NCI-H2227 (cell line): ENCODE measurements around the gene UBE2G1.
"Not testable (repeated sequence)": the region's sequence is repeated elsewhere in the genome, so short reads cannot be mapped to it uniquely, and the experiment has no call there.

ENCODE experiments used
- DNase-seq: peaks from one replicate; lab custom pipeline; 2025; ENCODE audit not compliant: unreplicated experiment; lab: John Stamatoyannopoulos, UW

The UBE2G1 gene

GRCh38 chr17:4366327-4367063 lies at the start of gene UBE2G1:
Gene UBE2G1, minus strand, starts transcription at chr17:4366675. Its CDS starts 359 bp downstream, at chr17:4366316.
- peak; percentile 97 for DNase-seq

- DNase-seq = peak; percentile 91
These were observed 46.7 kb upstream of the UBE2G1 start for GRCh38 chr17:4412933-4413831.

GRCh38 chr17:4411201-4411600 lies 44.7 kb upstream of the UBE2G1 start:
- DNase-seq = no peak

- DNase-seq = no peak
These were observed 43.2 kb upstream of the UBE2G1 start for GRCh38 chr17:4409659-4410058.

- DNase-seq = peak; percentile 13
These were observed 41.4 kb upstream of the UBE2G1 start for GRCh38 chr17:4407851-4408250.

GRCh38 chr17:4407216-4407615 lies 40.7 kb upstream of the UBE2G1 start:
- DNase-seq = no peak

- DNase-seq = no peak
These were observed 39.9 kb upstream of the UBE2G1 start for GRCh38 chr17:4406386-4406785.

GRCh38 chr17:4405699-4406098 lies 39.2 kb upstream of the UBE2G1 start:
- no peak for DNase-seq

- no peak for DNase-seq
These were observed 38.7 kb upstream of the UBE2G1 start for GRCh38 chr17:4405038-4405669.

- no peak for DNase-seq
These were observed 31.4 kb upstream of the UBE2G1 start for GRCh38 chr17:4397840-4398239.

- DNase-seq = no peak
These were observed 28.6 kb upstream of the UBE2G1 start for GRCh38 chr17:4395111-4395478.

- DNase-seq = no peak
These were observed 28.0 kb upstream of the UBE2G1 start for GRCh38 chr17:4394208-4395110.

GRCh38 chr17:4393806-4394205 lies 27.3 kb upstream of the UBE2G1 start:
- DNase-seq = no peak

- no peak for DNase-seq
These were observed 22.6 kb upstream of the UBE2G1 start for GRCh38 chr17:4389079-4389478.

GRCh38 chr17:4387137-4387536 lies 20.7 kb upstream of the UBE2G1 start:
- no peak for DNase-seq

- no peak for DNase-seq
These were observed 19.9 kb upstream of the UBE2G1 start for GRCh38 chr17:4386406-4386805.

GRCh38 chr17:4381690-4382671 lies 15.5 kb upstream of the UBE2G1 start:
- no peak for DNase-seq

GRCh38 chr17:4378626-4379025 lies 12.2 kb upstream of the UBE2G1 start:
- DNase-seq = no peak

- DNase-seq = not testable (repeated sequence)
These were observed 10.8 kb upstream of the UBE2G1 start for GRCh38 chr17:4377247-4377646.
